ENCODE measurements around the gene PLPP1.
"Not testable (repeated sequence)": the region's sequence is repeated elsewhere in the genome, so short reads cannot be mapped to it uniquely, and the experiment has no call there.

PLPP1 gene

GRCh38 chr5:55505711-55506110 lies 29.1 kb downstream of the PLPP1 start:
- not testable (repeated sequence) for DNase-seq (ENCODE audit: low read depth in 2 of 2)

DNA sequence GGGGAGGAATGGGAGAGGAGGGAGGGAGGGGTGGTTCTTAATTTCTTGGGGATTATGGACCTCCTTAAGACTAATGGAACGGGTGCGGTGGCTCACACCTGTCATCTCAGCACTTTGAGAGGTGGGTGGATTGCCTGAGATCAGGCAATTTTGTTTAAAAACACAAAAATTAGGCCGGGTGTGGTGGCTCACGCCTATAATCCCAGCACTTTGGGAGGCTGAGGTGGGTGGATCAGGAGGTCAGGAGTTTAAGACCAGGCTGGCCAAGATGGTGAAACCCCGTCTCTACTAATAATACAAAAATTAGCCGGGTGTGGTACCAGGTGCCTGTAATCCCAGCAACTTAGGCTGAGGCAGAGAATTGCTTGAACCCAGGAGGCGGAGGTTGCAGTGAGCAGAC lies 30.8 kb downstream of the PLPP1 start:
- not testable (repeated sequence) for DNase-seq (ENCODE audit: low read depth in 2 of 2)

DNA sequence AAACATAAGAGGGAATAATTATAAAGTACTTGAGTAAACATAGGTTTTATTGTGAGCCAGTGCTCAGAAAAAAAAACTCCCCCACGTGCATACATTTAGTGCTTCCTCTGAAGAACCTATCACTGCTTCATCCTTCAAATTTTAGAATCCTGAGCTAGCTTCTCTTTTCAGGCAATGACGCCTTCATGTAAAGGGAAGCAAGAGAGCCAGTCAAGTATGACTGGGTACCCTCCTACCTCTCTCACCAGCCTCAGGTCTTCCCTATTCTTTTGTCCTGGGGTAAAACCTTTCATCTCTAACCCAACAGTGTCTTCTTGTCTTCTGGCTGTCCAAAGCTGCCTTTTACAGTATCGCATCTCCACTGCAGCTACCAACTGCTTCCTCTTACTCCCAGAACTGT lies 32.0 kb downstream of the PLPP1 start:
- no peak for DNase-seq (ENCODE audit: low read depth in 2 of 2)

DNA sequence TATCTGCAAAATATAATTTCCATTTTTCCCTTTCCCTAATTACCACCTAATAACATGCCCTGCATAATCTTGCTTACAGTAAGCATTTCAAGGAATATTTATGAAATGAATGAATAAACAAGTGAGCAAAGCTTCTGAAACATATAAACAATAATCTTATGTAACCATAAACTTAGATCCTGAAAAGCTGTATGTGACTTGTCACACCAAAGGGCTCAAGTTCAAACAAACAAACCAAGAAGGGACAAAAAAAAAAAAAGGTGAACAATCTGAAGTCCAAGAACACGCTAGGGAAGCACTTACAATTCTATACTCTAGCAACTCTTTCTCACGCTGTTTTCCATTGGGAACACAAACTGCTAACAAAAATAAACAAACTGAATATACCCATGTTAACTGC lies 36.3 kb downstream of the PLPP1 start:
- no peak for DNase-seq (ENCODE audit: low read depth in 2 of 2)

- no peak for DNase-seq (ENCODE audit: low read depth in 2 of 2)
Measured at GRCh38 chr5:55497712-55498111, 37.1 kb downstream of the PLPP1 start.

GRCh38 chr5:55495216-55495615 lies 39.5 kb downstream of the PLPP1 start:
- DNase-seq (ENCODE audit: low read depth in 2 of 2) = no peak

DNA sequence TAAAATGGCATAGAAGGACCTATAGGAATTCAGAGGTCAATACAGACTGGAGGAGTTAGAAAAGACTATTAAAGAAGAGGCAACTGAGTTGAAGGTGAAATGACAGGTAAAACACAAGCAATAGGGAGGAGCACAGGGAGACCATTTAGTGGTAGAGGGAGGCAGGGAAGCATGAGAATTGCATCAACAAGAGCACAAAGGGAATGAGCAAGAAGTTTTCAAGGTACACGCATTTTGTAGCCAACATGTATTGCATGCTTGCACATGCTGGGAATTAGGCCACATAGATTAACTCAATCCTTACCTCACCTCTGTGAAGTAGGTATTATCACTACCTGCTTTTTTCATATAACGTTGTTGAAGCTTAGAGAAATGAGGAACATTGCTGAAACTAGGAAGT lies 42.3 kb downstream of the PLPP1 start:
- DNase-seq (ENCODE audit: low read depth in 2 of 2) = no peak

DNA sequence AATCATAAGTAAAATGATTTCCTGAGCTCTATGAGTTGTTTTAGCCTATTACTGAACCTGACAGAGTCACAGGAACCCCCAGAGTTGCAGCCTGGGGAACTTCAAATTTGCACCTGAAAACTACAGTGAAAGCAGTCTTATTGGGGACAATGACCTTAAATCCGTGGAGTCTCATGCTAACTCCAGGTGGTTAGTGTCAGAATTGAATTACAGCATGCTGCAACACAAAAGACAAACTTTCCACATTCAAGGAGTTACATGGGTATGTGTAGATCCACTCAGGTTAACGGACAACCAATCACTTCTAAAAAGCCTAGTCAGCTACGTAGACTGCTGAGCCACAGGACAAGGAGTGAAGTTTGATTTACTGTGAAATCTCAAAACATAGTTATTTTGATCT lies 49.7 kb downstream of the PLPP1 start:
- DNase-seq (ENCODE audit: low read depth in 2 of 2) = no peak

DNA sequence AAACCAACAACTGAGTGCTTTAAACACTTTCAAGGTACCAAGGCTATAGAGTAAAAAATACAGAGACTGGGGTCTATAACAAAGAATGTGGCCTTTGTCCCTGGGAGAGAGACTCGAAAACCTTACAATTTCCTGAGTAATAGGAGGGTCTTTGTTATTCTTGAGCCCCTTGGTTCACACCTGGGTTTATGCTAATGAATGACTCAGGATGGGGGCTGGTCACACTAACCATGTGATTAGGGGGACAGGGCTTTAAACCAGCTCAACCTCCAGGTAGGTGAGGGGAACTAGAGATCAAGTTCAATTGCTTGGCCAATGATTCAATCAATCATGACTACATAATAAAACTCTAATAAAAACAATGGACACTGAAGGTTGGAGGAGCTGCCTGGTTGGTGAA lies 50.2 kb downstream of the PLPP1 start:
- no peak for DNase-seq (ENCODE audit: low read depth in 2 of 2)

DNA sequence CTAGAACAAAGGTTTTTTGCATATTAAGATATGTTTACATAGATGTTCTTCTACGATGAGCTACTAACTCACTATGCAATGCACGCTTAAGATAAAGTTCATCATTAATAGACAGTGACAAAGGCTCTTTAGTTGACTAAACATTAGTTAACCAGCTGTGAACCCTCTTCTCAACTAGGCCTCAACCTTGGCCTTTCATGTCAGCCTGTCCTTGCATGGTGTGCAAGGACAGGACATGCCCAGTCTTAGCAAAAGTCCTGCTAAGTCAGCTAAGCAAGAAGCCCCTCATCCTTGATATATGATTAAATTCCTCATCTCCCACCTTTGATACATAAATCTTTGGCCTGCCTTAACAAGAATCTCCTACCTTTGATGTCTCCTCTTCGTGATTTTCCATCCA lies 50.9 kb downstream of the PLPP1 start:
- no peak for DNase-seq (ENCODE audit: low read depth in 2 of 2)

DNA sequence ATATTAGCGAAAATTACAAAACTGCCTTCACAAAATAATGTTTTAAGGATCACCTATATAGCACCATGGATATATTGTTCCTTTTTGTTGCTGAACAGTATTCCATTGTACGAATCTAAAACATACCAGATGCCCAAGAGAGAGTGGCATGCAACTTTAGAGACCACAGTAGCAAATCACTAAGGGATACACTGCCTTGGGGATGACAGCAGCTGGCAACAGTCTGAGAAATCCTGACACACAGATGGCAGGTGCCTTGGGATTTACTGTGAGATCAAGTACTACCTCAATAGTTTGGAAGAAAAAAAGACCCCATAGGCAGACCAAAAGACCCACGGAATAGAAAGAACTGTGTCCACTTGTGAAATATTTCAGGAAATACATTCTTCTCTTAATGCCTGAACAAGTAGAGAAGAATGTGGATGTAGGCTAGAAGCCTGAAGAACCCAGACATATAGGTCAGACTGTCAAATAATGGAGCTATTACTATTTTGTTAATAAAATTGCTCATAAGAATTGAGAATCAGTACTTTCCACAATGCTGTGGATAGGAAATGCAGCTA lies 53.4 kb downstream of the PLPP1 start:
- DNase-seq (ENCODE audit: low read depth in 2 of 2) = no peak

DNA sequence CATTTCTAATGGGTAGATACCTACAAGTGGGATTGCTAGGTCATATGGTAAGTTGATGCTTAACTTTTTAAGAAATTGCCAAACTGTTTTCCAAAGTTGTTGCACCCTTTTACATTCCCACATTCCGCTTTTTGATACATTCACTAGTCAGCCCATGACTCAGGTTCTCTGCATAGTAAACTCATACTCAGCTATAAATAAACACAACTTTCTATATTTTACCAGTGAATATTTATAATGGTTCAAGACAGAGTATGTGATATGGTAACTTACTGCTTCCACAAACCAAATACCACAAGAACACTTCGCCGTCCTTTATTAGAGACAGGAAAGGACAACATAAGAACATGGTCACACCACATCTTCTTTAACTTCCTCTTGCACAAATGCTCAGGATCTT lies 54.0 kb downstream of the PLPP1 start:
- no peak for DNase-seq (ENCODE audit: low read depth in 2 of 2)

DNA sequence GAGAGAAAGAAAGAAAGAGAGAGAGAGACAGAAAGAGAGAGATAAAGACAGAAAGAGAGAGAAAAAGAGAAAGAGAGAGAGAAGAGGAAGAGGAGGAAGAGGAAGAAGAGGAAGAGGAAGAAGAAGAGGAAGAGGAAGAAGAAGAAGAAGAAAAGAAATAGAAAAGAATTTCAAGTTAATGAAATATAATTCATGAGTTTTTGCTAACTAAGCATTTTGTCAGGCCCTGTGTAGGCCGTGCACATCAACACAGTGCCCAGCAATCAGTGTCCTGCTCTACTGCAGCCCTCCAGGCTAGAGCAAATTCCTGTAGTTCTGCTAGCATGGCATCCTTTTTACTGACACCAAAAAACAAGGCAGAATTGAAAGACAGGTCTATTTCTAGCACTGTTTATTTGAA lies 62.1 kb downstream of the PLPP1 start:
- no peak for DNase-seq (ENCODE audit: low read depth in 2 of 2)

GRCh38 chr5:55471468-55471867 lies 63.3 kb downstream of the PLPP1 start:
- DNase-seq (ENCODE audit: low read depth in 2 of 2) = no peak

GRCh38 chr5:55470282-55470681 lies 64.5 kb downstream of the PLPP1 start:
- DNase-seq (ENCODE audit: low read depth in 2 of 2) = no peak

DNA sequence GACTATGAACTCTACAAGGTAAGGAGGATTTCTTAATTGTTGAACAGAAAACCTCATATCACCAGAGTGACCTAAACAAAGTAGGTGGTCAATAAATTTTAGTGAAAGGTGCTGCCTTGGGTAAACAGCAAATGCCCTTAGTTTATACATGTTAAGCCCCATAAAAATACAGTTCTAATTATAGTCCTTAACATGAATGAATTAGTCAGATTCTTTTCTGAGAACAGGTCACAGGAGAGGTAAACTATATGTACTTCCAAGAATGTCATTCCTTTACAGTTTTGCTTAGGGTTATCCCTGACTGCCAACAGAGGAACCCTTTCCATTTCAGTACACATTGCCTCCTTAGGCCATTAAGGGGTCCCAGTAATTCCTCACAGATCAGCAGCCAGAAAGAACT lies 64.9 kb downstream of the PLPP1 start:
- no peak for DNase-seq (ENCODE audit: low read depth in 2 of 2)

DNA sequence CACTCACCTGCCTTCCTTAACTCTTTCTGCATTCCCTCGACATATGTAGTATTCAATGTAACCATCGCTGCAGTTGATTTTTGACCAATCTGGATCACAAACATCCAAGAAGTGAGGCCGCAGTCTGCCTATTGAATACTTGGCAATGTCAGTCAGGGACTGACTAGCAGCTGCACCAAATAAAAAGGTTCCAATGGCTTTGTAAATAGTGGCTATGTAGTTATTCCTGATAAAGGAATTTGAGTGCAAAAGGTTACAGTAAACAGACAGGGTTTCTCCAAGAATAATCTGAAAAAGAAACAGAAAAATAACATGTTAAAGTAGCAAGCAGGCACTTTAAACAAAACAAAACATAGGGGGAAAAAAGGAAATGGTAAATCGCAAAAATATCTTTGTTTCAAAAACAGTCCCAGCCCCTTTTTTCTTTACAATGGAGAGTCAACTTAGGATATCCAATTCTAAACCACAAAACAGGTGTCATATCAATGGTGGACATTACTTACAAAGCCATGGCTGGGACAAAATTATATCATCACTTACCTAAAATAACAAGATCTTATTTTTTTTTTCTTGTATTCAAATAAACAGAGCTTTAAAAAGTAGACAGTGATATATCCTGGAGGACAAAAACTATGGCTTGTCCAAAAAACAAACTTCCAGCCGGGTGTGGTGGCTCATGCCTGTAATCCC lies 66.8 kb downstream of the PLPP1 start:
- no peak for DNase-seq (ENCODE audit: low read depth in 2 of 2)

GRCh38 chr5:55463613-55464012 lies 71.2 kb downstream of the PLPP1 start:
- DNase-seq (ENCODE audit: low read depth in 2 of 2) = no peak

DNA sequence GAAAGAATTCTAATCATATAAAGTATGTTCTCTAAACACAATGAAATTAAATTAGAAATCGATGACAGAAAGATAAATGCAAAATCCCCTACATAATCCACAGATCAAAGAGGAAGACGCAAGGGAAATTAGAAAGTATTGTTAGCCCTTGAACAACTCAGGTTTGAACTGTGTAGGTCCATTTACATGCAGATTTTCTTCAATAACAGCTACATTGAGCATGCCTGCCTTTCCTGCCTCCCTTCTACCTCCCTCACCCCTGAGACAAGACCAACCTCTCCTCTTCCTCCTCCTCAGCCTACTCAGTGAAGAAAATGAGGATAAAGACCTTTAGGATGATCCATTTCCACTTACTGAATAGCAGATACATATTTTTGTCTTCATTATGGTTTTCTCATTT lies 75.2 kb downstream of the PLPP1 start:
- DNase-seq (ENCODE audit: low read depth in 2 of 2) = no peak

GRCh38 chr5:55456216-55456895 lies 78.4 kb downstream of the PLPP1 start:
- DNase-seq (ENCODE audit: low read depth in 2 of 2) = no peak

- DNase-seq (ENCODE audit: low read depth in 2 of 2) = no peak
Measured at GRCh38 chr5:55454282-55454681, 80.5 kb downstream of the PLPP1 start.

DNA sequence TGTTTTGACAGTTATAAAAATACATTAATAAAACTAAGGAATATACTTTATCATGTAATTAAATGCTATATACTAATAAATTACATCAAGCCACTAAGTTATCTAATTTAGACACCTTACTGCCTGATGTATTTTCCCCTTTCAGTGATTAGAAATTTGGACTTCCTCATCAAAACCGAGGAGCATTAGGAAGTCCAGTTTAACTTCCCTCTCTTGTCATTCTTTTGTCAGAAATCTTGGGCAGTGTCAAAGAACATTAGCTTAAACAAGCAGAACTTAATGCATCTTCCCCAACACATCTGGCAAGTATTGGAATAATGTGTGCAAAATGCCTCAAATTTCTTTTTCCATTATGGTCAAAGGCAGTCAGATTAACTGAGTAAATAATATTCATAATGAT lies 81.6 kb downstream of the PLPP1 start:
- DNase-seq (ENCODE audit: low read depth in 2 of 2) = no peak

GRCh38 chr5:55451976-55452375 lies 82.8 kb downstream of the PLPP1 start:
- no peak for DNase-seq (ENCODE audit: low read depth in 2 of 2)

Data from stimulated activated CD8-positive, alpha-beta memory T cell treated with anti-CD3 and anti-CD28 coated beads, Interleukin-2, amount 100 ng/mL, for 48 hours (primary cell).